Measurements from ENCODE around the gene EIF4B.

The EIF4B gene

GRCh38 chr12:53057816-53058500 lies 51.7 kb downstream of the EIF4B start:
- DNase-seq (ENCODE audit: low read depth) = no peak

DNA sequence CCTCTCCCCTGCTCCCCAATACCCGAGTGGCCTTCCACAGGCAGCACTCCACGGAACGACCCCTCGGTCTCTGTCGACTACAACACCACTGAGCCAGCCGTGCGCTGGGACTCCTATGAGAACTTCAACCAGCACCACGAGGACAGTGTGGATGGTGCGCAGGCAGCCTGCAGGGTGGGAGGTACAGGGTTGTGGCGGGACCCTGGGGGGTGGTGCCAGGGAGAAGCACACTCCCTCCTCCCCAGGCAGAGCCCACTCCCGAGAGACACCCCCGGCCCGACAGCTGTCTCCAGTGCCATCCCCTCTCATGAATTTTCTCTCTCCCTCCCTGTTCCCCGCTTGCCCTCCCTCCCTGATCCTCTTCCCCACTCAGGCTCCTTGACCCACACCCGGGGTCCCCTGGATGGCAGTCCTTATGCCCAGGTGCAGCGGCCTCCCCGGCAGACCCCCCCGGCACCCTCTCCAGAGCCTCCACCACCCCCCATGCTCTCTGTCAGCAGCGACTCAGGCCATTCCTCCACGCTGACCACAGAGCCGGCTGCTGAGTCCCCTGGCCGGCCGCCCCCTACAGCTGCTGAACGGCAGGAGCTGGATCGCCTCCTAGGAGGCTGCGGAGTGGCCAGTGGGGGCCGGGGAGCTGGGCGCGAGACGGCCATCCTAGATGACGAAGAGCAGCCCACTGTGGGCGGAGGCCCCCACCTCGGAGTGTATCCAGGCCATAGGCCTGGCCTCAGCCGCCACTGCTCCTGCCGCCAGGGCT lies 52.6 kb downstream of the EIF4B start:
- DNase-seq (ENCODE audit: low read depth) = no peak

DNA sequence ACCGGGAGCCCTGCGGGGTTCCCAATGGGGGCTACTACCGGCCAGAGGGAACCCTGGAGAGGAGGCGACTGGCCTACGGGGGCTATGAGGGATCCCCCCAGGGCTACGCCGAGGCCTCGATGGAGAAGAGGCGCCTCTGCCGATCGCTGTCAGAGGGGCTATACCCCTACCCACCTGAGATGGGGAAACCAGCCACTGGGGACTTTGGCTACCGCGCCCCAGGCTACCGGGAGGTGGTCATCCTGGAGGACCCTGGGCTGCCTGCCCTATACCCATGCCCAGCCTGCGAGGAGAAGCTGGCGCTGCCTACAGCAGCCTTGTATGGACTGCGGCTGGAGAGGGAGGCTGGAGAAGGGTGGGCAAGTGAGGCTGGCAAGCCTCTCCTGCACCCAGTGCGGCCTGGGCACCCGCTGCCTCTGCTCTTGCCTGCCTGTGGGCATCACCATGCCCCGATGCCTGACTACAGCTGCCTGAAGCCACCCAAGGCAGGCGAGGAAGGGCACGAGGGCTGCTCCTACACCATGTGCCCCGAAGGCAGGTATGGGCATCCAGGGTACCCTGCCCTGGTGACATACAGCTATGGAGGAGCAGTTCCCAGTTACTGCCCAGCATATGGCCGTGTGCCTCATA lies 53.3 kb downstream of the EIF4B start:
- no peak for DNase-seq (ENCODE audit: low read depth)

DNA sequence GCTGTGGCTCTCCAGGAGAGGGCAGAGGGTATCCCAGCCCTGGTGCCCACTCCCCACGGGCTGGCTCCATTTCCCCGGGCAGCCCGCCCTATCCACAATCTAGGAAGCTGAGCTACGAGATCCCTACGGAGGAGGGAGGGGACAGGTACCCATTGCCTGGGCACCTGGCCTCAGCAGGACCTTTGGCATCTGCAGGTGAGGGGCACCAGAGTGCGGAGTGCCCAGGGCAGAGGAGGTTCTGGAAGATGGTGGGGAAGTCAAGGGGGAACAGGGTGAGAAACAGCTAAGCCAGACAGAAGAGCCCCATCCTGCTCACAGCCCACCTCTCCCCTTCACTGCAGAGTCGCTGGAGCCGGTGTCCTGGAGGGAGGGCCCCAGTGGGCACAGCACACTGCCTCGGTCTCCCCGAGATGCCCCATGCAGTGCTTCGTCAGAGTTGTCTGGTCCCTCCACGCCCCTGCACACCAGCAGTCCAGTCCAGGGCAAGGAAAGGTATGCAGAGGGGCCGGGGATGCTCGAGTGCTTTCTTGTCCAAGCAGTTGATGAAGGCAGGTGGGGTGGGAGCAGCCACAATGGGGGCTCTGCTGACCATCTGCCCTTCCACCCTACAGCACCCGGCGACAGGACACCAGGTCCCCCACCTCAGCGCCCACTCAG lies 53.9 kb downstream of the EIF4B start:
- no peak for DNase-seq (ENCODE audit: low read depth)

GRCh38 chr12:53060721-53061276 lies 54.5 kb downstream of the EIF4B start:
- DNase-seq (ENCODE audit: low read depth) = no peak

DNA sequence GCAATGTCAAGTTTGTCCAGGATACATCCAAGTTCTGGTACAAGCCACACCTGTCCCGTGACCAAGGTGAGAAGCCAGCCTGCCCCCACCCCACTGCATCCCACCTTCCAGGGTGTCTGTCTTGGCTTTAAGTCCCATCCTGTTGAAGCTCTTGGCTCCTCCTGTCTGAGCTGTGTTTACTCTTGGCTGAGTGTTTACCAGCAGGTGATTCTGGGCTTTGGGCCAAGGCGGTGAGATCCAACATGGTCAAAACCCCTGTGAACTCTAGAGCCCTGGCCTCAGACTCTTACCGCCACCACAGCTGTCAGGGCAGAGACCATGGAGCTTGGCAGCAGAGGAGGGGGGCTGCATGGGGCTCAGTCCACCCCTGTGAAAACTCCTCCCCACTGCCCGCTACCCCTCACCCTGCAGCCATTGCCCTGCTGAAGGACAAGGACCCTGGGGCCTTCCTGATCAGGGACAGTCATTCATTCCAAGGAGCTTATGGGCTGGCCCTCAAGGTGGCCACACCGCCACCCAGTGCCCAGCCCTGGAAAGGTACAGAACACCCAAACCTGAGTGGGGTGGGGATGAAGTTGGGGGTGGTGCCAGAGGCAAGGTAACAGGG lies 55.3 kb downstream of the EIF4B start:
- DNase-seq (ENCODE audit: low read depth) = no peak

- DNase-seq (ENCODE audit: low read depth) = no peak
These were observed 56.0 kb downstream of the EIF4B start for GRCh38 chr12:53062011-53062961.

- no peak for DNase-seq (ENCODE audit: low read depth)
These were observed 56.9 kb downstream of the EIF4B start for GRCh38 chr12:53062977-53063707.

DNA sequence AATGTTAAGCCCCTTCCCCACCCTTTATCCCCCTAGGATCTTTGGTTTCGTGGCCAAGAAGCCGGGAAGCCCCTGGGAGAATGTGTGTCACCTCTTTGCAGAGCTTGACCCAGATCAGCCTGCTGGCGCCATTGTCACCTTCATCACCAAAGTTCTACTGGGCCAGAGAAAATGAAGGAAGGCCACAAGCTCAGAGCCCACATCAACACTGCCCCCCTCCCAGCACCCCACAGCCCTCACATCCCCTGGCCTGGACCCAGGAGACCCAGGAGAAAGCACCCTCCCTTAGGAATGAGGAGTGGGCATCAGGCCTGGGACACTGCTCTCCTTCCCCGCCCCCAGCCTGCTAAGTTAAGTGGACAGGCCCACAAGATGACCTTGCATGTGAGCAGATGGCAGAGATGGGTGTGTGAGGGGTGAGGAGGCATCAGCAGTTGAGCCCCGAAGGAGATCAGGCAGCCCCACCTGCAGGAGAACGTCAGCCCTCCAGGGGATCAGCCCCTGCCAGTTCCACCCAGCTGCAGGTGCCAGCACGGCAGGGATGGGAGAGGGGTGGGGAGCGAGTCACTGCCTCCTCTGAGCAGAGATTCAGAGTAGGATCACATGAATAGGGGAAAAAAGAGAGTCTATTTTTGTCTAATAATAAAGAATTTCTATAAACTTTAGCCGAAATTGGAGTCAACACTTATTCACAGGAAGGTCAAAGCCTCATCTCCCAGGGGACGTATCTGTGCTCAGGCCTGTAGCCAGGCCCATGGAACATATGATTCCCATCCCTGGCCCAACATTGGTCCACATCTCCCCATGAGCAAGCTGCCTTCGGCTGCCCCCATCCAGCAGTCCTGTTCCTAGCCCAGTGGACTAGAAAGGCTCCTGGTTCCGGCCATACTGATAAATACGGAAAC lies 57.7 kb downstream of the EIF4B start:
- no peak for DNase-seq (ENCODE audit: low read depth)

DNA sequence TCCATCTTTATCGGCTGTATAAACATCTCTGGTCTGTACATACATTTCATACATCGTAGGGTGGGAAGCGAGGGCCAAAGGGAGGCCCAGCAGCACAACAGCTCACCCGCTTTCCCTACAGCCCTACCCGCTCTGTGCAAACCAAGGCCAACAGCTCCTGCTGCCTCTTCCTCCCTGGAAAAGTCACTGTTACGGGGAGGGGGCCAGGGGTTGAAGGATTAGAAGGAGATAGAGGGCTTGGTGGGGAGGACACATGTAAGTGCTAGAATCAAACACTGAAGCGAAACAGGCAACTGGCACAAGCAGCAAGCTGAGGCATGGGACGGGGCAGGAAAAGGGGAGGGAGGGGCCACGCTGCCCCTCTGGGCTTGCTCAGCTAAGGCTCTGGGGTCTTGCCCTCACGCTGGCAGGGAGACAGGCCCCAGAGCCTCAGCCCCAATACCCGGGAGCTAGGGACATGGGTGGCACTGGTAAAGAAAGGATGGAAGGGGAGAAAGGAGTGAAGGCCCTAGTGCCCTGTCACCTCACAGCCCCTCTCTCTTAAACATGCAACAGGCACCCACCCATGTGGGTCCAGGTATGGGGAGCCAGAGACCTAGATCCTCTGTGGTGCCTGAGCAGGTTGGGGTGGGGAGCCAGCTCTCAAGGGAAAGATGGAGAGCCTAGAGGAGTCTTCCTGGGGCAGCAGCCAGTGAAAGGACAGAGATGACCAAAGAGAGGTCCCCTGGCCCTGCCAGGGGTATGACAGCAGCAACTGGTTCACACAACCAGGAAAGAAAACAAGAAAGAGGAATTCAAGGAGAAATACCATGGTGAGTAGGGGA lies 58.6 kb downstream of the EIF4B start:
- no peak for DNase-seq (ENCODE audit: low read depth)

GRCh38 chr12:53065470-53065869 lies 59.2 kb downstream of the EIF4B start:
- DNase-seq (ENCODE audit: low read depth) = no peak

GRCh38 chr12:53065975-53066931 lies 60.0 kb downstream of the EIF4B start:
- DNase-seq (ENCODE audit: low read depth) = no peak

DNA sequence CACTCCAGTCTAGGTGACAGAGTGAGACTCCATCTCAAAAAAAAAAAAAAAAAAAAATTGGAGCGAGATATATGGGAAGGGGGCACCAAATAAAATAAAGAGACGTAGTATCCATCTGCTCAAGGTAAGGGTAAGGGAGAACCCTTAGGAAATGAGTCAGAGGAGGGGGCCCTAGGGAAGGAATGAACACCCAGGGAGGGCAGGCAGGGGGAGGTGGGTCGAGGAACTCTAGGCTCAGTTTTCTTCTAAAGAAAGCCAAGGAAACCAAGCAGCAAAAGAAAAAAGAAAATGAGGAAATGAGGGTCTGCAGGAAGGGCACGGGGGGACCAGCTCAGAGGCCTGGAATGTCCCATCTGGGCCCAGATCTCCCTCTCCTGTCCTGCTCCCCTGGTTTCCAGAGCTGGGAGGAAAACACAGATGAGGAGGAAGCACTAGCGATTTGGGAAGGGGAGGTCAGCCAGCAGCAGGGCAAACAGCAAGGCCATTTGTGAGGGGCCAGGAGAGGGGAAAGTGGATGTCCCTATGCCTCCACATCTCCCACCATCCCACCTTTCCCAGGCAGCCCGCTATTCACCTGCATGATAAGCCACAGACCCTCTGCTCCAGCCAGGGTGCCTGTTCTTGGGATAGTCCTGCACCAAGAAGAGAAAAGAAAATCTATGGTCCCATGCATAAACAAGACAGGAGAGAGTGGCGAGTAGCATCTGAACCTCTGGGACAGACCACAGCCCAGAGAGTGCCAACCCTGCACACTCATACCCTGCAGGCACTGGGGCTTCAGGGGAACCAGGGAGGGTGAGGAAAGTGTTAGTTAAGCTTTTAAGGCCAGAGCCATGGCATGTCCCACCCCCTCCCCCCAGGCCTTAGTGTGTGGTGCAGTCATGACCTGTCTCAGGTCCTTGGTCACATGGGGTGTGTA lies 61.1 kb downstream of the EIF4B start:
- DNase-seq (ENCODE audit: low read depth) = no peak

DNA sequence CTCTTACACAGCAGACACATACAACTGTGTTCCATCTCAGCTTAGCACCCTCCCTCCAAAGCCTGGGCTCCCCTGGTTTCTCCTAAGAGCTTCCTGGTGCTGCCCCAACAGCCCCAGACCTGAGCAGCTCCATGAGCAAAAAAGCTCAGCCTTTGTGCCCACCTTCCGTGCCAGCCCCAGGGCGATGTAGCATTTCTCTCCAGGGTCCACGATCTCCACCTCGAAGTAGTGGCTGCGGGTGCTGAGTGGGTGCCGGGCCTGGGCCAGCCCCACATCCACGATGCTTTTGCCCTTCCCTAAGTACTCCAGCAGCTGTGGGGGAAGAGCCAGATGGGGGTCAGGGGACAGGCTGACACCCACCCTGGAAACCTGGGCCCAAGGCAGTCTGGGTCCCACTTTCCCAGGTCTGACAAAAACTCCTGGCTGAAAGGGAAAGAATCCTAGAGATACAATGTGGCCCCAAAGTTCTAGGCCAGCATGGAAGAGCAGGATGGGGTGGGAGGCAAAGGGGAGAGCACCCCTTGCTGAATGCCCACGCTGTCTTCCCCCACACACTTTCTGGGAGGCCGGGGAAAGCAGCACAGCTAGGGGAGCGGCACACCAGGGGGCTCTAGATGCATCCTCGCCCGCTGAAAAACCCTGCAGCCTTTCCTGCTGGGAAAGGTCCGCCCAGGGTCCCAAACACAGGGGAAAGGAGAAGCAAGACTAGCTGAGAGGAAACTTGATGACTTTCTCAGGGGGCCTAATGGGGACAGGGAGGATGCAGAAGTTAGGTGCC lies 61.9 kb downstream of the EIF4B start:
- DNase-seq (ENCODE audit: low read depth) = no peak

Data from HS-5 (cell line).